Smooth muscle cell (in vitro differentiated cells): ENCODE measurements around the gene MANF. TPM values are rescaled to one million over a fixed set of nuclear protein-coding genes. Genes with fewer than 3 reads are reported as not detected.

ENCODE experiments used
- DNase-seq: peaks from one replicate; lab custom pipeline; 2025; ENCODE audit not compliant: unreplicated experiment; lab: John Stamatoyannopoulos, UW
- H2AFZ ChIP-seq: fragments of 200-600 bp; sonication (generic); 2 replicates; pipeline ENCODE4 v1.6.0; 2016; ENCODE audit warnings: antibody characterized with exemption, low read depth, mild to moderate bottlenecking
- H3F3A ChIP-seq: fragments of 200-600 bp; sonication (generic); 2 replicates; pipeline ENCODE4 v1.6.0; 2017; ENCODE audit warnings: antibody characterized with exemption, low read depth
- H3K27ac ChIP-seq: fragments of 200-600 bp; sonication (generic); 2 replicates; pipeline ENCODE4 v1.5.1; 2016; ENCODE audit warnings: low read depth, mild to moderate bottlenecking
- H3K27me3 ChIP-seq: fragments of 200-600 bp; sonication (generic); 2 replicates; pipeline ENCODE4 v1.6.1; 2016; ENCODE audit warnings: low read depth, mild to moderate bottlenecking
- H3K36me3 ChIP-seq: fragments of 200-600 bp; sonication (generic); 2 replicates; pipeline ENCODE4 v1.5.1; 2016; ENCODE audit warnings: low read depth
- H3K4me1 ChIP-seq: fragments of 200-600 bp; sonication (generic); 2 replicates; pipeline ENCODE4 v1.5.1; 2016; ENCODE audit warnings: low read depth
- H3K4me2 ChIP-seq: fragments of 200-600 bp; sonication (generic); 2 replicates; pipeline ENCODE4 v1.6.0; 2016; ENCODE audit warnings: mild to moderate bottlenecking
- H3K4me3 ChIP-seq: fragments of 200-600 bp; sonication (generic); 2 replicates; pipeline ENCODE4 v1.5.1; 2016; ENCODE audit warnings: mild to moderate bottlenecking
- H3K79me2 ChIP-seq: fragments of 200-600 bp; sonication (generic); 2 replicates; pipeline ENCODE4 v1.6.0; 2016; ENCODE audit warnings: low read depth, mild to moderate bottlenecking
- H3K9ac ChIP-seq: fragments of 200-600 bp; sonication (generic); 2 replicates; pipeline ENCODE4 v1.6.0; 2016; ENCODE audit warnings: low read depth
- H3K9me3 ChIP-seq: fragments of 200-600 bp; sonication (generic); replicated peaks from 2 replicates; pipeline ENCODE4 v1.5.1; 2016; ENCODE audit warnings: low read depth
- H4K20me1 ChIP-seq: fragments of 200-600 bp; sonication (generic); 2 replicates; pipeline ENCODE4 v1.6.0; 2016; ENCODE audit warnings: low read depth
- CTCF ChIP-seq: fragments of 200-600 bp; sonication (generic); IDR thresholded peaks from 2 replicates; pipeline ENCODE4 v1.5.1; 2017; ENCODE audit warnings: borderline replicate concordance, mild to moderate bottlenecking, antibody characterized with exemption; ENCODE audit not compliant: insufficient read depth, poor library complexity, severe bottlenecking
- WGBS: methylation state at CpG from one replicate; pipeline ENCODE4 v1.1.7; 2016; ENCODE audit warnings: low lambda C conversion rate; 5-methylcytosine and 5-hydroxymethylcytosine counted together
- polyA plus RNA-seq: library from polyadenylated mRNA; unstranded; fragments of >200 nt; fragmentation: Nextera tagmentation; extraction: Ambion mirVana; gene quantifications from 2 replicates; pipeline ENCODE4 v1.2.1, GENCODE V29; 2016
- total RNA-seq: library from RNA; depleted of rRNA; stranded (reverse); fragments of >200 nt; gene quantifications from 2 replicates; pipeline ENCODE4 v1.2.3, GENCODE V29; 2014

The MANF gene
- total and polyA plus RNA-seq, 2 experiments from 2014 or later = 135 to 191 TPM

GRCh38 chr3:51401735-51402134 lies 16.6 kb downstream of the MANF start:
- Histone ChIP-seq H3K9me3 (no peaks in the 10 kb centered on the region), H3K4me3 (no peak overlapping the region), H2AFZ (no peak overlapping the region), H4K20me1 (peaks cover under 1% of the 10 kb centered on the region), H3F3A (peaks cover under 1% of the 10 kb centered on the region), H3K4me2 (no peak overlapping the region), H3K27me3 (no peaks in the 10 kb centered on the region), H3K9ac (no peak overlapping the region), H3K79me2 (peaks cover 2% of the 10 kb centered on the region), H3K36me3 (no peaks in the 10 kb centered on the region), H3K27ac (no peak overlapping the region), H3K4me1 (no peaks in the 10 kb centered on the region)
- TF ChIP-seq CTCF = no peak
- DNase-seq = no peak
- WGBS = over 99% methylated on average over 4 of the region's 4 CpGs

- TF ChIP-seq CTCF = no peak
- Histone ChIP-seq H3K79me2 (no peaks in the 10 kb centered on the region), H3K9me3 (no peaks in the 10 kb centered on the region), H3F3A (no peaks in the 10 kb centered on the region), H3K27ac (no peak overlapping the region), H3K9ac (no peak overlapping the region), H2AFZ (no peak overlapping the region), H4K20me1 (no peaks in the 10 kb centered on the region), H3K36me3 (no peaks in the 10 kb centered on the region), H3K4me2 (no peak overlapping the region), H3K4me1 (no peaks in the 10 kb centered on the region), H3K4me3 (no peak overlapping the region), H3K27me3 (no peaks in the 10 kb centered on the region)
- DNase-seq = no peak
Measured at GRCh38 chr3:51403675-51404074, 18.6 kb downstream of the MANF start.

- peaks cover 3% of the 10 kb centered on the region for H3K36me3 ChIP-seq
- DNase-seq = no peak
- WGBS = 92% methylated on average over 2 of the region's 2 CpGs
Measured at GRCh38 chr3:51408021-51408420, 22.9 kb downstream of the MANF start.

More at GRCh38 chr3:51408021-51408420, 22.9 kb downstream of the MANF start:
- H3K27me3 ChIP-seq = no peaks in the 10 kb centered on the region
- H3F3A ChIP-seq = no peaks in the 10 kb centered on the region
- no peaks in the 10 kb centered on the region for H3K9me3 ChIP-seq
- H3K79me2 ChIP-seq = no peaks in the 10 kb centered on the region
- no peak overlapping the region for H3K4me3 ChIP-seq
- H4K20me1 ChIP-seq = no peaks in the 10 kb centered on the region
- no peak overlapping the region for H2AFZ ChIP-seq
- H3K9ac ChIP-seq = no peak overlapping the region
- no peak for TF ChIP-seq CTCF
- H3K4me2 ChIP-seq = no peak overlapping the region
- H3K4me1 ChIP-seq = no peaks in the 10 kb centered on the region
- no peak overlapping the region for H3K27ac ChIP-seq
